HCEC 1CT (cell line): ENCODE results near the gene ZNF879.
A peak's percentile ranks its signal among the peaks of the same experiment; 100 is the strongest.

Experiments
- DNase-seq: peaks from one replicate; pipeline ENCODE4 v3.0.0-alpha.2; 2017

The ZNF879 gene

GRCh38 chr5:179023528-179024189 is at the start of gene ZNF879:
TSS of gene ZNF879 (plus strand) at chr5:179023804. CDS start at chr5:179025005, 1,201 bp downstream.
- peak; percentile 93 for DNase-seq

- no peak for DNase-seq
Measured at GRCh38 chr5:178981381-178981780, 42.2 kb upstream of the ZNF879 start.

- DNase-seq = no peak
Measured at GRCh38 chr5:178982941-178983340, 40.7 kb upstream of the ZNF879 start.

DNA sequence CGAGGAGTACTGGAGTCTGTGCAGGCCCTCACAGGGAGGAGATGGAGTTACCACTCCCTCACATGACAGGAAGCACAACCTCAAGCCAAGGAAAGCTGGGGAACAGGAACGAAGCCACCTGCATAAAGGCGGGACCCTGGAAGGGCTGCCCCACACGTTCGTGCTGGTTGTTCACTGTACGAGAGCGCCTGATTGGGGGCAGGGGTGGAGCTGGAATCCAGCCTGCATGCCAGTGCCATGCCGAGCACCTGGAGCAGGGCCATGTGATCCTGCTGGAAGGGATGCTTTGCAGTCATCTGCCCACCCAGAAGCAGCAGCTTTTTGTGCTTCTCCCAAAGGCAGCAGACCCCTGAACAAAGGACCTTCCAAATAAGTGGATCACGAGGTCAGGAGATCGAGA is 39.9 kb upstream of the ZNF879 start:
- DNase-seq = no peak

- no peak for DNase-seq
Measured at GRCh38 chr5:178984145-178985072, 39.2 kb upstream of the ZNF879 start.

- no peak for DNase-seq
Measured at GRCh38 chr5:178986326-178986960, 37.2 kb upstream of the ZNF879 start.

- no peak for DNase-seq
Measured at GRCh38 chr5:178988436-178989220, 35.0 kb upstream of the ZNF879 start.

GRCh38 chr5:178989311-178989710 is 34.3 kb upstream of the ZNF879 start:
- no peak for DNase-seq

DNA sequence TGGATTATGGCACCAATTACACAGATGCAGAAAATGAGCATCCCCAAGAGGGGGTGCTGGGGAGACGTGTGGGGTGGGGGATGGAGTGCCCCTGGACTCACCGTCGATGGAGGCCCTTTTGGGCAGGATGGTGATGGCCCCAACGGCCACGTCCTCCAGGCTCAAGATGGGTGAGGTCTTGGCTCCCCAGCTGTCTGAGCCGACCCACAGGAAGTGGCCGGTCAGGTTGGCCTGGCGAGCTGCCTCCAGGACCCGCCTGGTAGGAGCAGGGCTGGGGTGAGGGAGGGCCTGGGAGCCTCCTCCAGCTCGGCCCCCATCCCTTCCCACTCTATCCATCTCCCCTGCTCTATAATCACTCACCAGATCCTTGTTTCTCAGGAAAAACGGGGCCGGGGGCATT is 33.1 kb upstream of the ZNF879 start:
- DNase-seq = no peak

DNA sequence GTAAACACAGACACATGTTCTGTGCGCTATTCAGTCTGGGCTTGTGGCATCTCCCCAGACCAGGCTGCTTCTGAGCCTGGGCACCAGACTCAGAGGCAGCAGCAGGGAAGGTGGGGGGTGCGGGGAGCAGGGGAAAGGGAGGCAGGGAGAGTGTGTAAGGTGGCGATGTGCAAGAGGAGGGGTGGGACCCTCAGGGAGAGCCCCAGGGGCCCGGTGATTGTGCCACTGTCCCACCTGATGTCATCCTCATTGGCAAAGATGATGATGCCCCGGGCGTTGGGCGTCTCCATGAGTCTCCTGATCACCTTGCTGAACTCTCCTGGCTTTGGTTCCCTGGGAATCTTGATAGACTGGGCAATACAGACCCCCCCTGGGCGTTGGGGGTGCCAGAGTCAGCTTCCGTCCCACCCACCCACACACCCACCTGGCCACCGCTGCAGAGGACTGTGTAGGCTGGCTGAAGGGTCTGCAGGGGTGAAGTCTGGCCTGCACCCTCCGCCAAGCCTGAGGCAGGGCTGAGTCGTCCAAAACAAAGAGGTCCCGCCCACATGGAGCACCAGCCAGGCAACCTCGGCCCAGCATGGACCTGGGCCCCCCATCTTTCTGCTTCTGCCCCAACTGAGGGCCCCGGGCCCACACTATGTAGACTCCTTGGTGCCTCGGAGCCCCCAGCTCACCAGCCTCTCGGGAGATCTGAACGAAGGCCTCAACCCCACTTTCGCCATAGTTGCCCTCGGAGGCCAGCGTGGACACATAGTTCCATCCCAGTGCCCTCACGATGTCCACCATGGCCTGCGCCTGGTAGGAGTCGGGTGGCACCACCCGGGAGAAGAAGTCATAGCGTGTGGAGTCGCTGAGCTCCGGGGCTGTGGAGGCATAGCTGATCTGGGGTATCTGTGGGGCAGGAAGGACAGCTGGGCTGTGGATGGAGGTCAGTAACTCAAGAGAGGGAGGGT is 32.1 kb upstream of the ZNF879 start:
- DNase-seq = no peak

DNA sequence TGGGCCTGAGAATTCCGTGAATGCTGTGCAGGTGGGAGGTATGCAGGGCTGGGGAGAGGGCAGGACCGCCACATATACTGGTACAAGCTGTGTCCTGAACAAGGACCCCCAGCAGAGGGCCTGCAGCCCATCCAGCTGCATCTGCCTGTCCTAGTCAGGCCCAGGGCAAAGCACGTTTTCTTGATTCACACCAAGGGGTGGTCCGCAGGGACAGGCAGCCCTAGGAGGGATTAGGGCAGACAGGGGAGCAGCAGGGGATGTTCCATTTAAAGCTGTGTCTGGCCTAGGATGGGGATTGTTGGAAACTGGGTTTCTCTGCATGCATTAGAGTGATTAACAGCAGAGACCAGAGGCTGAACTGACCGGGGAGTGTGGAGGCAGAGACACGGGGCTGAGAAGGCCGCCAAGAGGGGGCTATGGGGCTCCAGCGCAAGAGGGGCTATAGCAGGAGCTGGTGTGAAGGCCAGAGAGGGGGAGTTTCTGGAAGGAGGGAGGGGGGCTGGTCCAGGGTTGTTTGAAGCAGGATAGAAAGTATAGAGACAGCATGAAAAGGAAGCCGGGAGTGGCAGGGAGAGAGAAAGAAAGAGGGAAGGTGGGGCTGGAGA is 31.2 kb upstream of the ZNF879 start:
- DNase-seq = no peak

DNA sequence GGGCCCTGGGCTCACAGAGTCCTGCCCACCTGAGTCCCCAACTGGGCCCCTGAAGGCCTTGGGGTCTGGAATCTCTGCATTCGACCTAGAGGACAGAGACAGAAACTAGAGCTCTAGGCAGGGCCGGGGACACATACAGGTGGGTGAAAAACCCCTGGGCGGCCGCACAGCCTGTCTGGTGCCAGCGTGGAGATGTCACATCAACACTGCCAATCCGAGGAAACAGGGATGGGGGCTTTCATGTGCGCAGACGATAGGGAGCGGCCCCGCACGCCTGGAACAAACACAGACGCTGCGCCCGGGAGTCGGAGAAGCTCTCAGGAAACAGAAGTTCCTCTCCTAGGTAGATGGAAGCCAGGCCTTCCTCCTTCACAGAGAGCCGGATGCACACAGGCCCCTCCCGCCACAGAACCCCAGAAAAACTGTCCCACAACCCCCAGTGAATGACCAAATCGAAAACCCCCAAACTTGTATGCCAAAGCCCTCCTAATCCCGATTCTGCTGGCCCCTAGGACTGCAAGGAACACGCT is 30.3 kb upstream of the ZNF879 start:
- DNase-seq = no peak

DNA sequence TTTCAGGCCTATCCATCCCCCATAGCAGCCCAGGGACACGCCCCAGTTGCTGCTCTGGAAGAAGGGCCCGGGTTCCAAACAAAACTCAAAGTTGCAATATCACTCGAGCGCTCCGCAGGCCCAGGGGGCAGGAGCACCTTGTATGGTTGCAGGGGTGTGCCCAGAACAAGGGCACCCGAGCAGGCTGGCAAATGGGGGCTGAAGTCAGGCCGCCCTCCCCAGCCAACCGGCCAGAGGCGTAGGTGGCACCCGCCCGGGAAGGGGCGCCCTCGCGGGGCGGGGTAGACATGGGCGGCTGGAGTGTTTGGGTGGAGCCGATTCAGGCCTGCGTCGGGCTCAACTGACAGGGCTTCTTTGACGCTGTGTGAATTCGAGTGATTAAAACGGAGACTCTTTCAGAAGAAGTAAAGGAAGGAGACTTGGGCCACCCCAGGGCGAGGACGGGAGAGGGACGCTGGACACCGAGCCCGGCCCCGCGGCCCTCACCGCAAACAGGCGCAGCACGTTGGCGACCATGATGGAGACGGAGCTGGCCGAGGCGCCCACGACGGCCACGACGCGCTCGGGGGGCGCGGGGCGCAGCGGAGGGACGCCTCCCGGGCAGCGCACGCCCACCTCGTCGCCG is 29.5 kb upstream of the ZNF879 start:
- no peak for DNase-seq

DNA sequence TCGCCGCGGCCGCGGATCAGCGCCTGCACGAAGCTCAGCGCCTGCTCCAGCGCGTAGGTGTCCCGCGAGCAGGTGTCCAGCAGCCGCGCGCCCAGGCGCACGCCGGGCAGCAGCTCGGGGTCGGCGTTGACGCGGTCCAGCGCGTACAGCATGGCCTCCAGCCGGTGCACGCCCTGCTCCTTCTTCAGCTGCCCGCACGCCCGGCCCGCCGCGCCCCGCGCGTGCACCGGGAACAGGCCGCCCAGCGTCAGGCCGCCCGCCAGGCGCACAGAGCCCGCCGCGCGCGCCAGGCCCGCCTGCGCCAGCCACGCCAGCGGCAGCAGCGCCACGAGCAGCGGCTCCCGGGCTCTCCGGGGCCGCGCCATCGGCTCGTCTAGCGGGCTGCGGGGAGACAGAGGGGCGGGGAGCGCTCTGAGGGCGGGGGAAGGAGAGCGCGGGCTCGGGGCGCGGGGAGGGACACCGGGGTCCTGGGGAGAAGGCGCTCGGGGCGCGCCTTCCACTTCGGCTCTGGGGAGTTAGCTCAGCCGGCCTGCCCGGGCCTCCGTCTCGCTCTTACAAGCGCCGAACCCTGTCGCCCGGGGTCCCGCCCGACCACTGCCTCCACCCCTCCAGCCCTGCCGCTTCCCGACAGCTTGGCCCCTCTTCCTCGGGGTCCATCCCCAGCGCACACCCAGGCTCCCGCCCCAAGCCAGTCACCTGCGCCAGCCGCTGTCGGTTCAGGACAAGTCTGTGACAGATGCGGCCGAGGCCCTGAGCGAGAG is 28.8 kb upstream of the ZNF879 start, which contains the start of gene GRM6:
Gene GRM6 (minus strand): TSS at position 741 of the 761 bp plus-strand sequence. CDS start 376 bp downstream, at position 365.
- DNase-seq = no peak

DNA sequence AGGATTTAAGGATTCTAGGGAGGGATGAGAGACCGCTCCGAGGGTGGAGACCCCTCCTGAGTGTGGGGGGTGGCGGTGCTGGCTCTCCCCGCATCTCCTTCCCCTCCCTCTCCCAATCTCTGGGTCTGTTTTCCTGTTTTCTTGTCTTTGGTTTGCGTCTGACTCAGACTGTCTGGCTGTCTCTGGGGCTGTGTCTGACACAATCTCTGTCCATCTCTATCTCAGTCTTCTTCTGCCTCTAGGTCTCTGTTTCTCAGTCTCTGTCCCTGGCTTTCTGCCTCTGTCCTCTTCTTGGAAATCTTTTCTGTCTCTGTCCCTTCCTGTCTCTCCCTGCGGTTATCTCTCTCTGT is 28.3 kb upstream of the ZNF879 start:
- DNase-seq = no peak

GRCh38 chr5:178996156-178996555 is 27.4 kb upstream of the ZNF879 start:
- no peak for DNase-seq

GRCh38 chr5:178997191-178997590 is 26.4 kb upstream of the ZNF879 start:
- no peak for DNase-seq

DNA sequence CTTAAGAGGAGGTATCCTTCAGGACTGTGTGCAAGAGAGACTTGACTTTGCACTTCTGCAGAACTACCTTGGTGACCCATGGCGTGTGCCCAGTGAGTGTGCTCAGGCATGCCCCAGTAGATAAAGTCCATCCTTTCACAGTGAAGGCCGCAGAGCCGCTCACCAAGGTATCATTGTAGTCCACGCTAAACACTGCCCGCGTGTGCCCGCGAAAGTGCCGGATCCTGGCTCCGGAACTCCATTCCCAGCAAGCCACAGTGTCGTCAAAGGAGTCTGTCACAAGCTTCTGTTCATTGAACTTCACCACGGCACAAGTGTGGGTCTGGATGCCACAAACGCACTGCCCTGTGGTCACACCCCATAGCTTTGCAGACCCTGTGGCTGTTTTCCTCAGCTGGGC is 25.2 kb upstream of the ZNF879 start:
- no peak for DNase-seq

- no peak for DNase-seq
Measured at GRCh38 chr5:179006564-179006963, 17.0 kb upstream of the ZNF879 start.

- DNase-seq = no peak
Measured at GRCh38 chr5:179008667-179009066, 14.9 kb upstream of the ZNF879 start.
